KBM-7 (cell line): ENCODE measurements around the gene WASHC2C.
"Not testable (repeated sequence)": the region's sequence is repeated elsewhere in the genome, so short reads cannot be mapped to it uniquely, and the experiment has no call there.

Experiments used
- DNase-seq: peaks from one replicate; pipeline ENCODE4 v3.0.0-alpha.2; 2015
- in situ Hi-C: fragments of 300-500 bp; cut with MboI; formaldehyde crosslinking; loops from 2 replicates; pipeline ENCODE4 v1.14.3; 2020; ENCODE audit warnings: low sequenced_read_pairs, low pct_unique_long_range_greater_than_20kb, mixed read lengths

The WASHC2C gene, protein sequence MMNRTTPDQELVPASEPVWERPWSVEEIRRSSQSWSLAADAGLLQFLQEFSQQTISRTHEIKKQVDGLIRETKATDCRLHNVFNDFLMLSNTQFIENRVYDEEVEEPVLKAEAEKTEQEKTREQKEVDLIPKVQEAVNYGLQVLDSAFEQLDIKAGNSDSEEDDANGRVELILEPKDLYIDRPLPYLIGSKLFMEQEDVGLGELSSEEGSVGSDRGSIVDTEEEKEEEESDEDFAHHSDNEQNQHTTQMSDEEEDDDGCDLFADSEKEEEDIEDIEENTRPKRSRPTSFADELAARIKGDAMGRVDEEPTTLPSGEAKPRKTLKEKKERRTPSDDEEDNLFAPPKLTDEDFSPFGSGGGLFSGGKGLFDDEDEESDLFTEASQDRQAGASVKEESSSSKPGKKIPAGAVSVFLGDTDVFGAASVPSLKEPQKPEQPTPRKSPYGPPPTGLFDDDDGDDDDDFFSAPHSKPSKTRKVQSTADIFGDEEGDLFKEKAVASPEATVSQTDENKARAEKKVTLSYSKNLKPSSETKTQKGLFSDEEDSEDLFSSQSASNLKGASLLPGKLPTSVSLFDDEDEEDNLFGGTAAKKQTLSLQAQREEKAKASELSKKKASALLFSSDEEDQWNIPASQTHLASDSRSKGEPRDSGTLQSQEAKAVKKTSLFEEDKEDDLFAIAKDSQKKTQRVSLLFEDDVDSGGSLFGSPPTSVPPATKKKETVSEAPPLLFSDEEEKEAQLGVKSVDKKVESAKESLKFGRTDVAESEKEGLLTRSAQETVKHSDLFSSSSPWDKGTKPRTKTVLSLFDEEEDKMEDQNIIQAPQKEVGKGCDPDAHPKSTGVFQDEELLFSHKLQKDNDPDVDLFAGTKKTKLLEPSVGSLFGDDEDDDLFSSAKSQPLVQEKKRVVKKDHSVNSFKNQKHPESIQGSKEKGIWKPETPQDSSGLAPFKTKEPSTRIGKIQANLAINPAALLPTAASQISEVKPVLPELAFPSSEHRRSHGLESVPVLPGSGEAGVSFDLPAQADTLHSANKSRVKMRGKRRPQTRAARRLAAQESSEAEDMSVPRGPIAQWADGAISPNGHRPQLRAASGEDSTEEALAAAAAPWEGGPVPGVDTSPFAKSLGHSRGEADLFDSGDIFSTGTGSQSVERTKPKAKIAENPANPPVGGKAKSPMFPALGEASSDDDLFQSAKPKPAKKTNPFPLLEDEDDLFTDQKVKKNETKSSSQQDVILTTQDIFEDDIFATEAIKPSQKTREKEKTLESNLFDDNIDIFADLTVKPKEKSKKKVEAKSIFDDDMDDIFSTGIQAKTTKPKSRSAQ (N-terminal part only)

GRCh38 chr10:45726703-45727420 is at the start of gene WASHC2C:
Gene WASHC2C (plus strand): TSS chr10:45727266. CDS start chr10:45727318, 52 bp downstream.
- in situ Hi-C loops, result not testable (repeated sequence)
- DNase-seq, result peak; percentile 83

DNA sequence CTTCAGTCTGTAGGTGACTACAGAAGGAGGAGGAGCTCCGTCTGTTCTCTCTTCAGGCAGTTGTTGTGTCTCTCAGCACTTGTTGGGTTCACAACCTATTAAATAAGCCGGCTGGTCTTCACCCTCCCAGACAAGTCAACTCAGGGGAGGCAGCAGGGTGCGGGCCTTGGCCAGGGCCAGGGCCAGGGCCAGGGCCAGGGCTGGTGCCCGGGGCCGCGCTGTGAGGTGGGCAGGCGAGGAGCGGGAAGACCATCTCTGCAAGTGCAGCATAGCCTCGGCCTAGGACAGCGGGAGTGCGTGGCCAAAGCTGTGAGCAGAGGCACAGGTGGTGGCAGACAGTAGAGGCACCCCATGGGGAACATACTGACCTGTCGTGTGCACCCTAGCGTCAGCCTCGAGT is 48.6 kb upstream of the WASHC2C start:
- DNase-seq, in situ Hi-C loops: not testable (repeated sequence)

DNA sequence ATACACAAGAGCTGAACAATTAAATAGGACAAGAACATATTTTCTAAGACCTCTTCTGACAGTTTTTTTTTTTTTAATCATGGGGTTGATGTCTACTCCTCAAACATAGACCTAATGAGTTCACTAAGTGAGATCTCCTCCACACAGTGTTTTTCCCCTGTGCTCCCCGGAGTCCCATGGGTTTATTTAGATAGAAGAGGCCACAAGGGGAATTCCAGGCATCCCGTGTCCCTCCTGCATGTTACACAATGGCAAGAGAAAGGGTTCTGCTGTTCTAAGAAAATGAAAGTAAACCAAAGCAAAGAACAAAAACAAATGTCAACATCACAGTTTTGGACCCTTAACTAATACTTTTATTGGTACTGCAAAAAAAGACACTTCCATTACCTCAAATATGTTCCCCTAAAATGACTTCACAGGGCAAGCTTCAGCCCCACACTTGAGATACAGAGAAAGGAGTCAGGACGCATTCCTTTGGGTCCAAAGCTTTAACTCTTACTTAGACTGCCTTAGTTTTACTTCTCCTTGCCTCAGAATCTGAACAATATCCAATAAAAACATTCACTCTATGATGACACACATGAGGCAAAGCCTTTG is 16.8 kb upstream of the WASHC2C start:
- DNase-seq, in situ Hi-C loops: not testable (repeated sequence)

DNA sequence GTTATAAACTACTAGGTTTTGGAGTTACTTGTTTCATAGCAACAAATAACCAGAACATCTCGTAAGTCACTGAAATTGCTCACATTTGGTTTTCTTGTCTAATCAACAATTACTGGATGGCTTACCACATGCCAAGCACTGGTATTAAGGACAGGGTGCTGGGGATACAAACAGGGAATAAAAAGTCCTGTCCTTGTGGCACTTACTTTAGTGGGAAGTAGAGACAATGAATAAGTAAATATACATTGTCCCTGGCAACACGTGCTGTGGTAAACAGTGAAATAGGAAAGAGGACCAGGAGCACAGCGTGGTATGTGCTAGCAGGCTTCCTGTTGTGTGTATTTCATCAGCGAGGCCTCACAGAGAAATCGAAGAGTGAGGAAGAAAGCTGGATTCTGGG is 15.8 kb upstream of the WASHC2C start:
- in situ Hi-C loops, DNase-seq: not testable (repeated sequence)

DNA sequence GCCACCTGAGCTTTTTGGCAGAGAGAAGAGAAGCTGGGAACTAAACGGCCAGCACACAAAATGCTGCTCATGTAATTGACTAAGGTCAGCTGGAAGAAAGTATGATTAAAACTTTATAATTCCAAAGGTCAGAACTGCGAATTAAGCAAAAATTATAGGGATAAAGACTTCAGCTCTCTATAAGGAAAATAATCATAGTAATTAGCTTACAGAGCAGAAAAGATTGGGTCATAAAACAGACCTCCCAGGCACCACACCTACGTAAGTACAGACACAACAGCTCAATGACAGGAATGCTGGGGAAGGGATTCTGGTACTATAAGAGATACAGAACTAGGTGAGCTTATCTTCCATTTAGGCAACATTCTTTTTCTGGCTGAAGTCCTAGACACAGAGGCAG is 10.0 kb upstream of the WASHC2C start:
- DNase-seq, in situ Hi-C loops: not testable (repeated sequence)

GRCh38 chr10:45717642-45718041 is 9.4 kb upstream of the WASHC2C start:
- in situ Hi-C loops, DNase-seq: not testable (repeated sequence)

- DNase-seq, in situ Hi-C loops: not testable (repeated sequence)
Measured at GRCh38 chr10:45721503-45721902, 5.6 kb upstream of the WASHC2C start.

DNA sequence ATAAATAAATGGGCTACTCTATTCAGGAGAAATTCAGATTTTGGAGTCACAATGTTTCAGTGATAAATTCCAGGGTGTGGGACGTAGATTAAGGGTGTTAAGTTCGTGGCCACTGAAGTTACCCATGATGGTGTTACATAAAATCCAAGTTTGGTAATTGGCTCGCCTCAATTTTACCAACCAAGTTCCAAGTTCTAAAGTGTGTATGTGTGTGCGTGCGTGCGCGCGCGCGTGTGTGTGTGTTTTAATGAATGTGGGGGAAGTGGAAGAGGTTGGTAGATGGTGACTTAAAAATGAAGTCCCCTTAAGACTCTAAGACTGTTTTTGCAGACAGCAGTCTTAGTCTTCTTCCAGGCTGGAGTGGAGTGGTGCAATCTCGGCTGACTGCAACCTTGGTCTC is 3.2 kb upstream of the WASHC2C start:
- DNase-seq, in situ Hi-C loops: not testable (repeated sequence)

GRCh38 chr10:45727421-45727965 is 427 bp downstream of the WASHC2C start:
- in situ Hi-C loops, DNase-seq: not testable (repeated sequence)

DNA sequence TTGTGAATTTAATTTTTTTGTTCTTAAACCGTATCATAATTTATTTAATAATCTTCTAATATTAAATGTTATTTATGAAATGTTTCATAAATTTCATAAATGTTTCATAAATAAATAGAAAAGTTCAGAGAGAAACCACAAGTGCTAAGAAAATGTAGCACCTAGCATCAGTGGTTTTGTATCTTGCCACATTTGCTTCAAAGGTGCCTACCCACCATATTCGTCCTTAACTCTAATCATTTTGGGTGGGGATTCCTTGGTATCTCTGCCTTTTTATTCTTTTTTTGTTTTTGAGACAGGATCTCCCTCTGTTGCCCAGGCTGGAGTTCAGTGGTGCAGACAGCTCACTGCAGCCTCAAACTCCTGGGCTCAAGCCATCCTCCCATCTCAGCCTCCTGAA is 7.4 kb downstream of the WASHC2C start:
- DNase-seq, in situ Hi-C loops: not testable (repeated sequence)

DNA sequence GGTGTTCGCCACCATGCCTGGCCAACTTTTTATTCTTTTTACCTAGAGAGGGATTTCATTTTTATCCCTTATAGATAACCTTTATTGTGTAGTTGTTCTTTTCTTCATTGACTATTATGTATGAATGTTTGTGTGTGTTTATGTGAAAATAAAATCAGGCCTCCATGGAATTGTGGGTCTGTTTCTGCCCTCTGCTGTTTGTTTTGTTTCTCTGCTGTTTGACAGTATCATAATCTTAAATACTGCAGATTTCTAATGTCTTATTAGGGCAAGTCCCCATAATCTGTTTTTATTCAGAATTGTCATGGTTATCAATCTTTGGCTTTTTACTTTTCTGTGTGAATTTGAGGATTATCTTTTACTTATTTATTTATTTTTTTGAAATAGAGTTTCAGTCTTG is 7.8 kb downstream of the WASHC2C start:
- not testable (repeated sequence) for DNase-seq

DNA sequence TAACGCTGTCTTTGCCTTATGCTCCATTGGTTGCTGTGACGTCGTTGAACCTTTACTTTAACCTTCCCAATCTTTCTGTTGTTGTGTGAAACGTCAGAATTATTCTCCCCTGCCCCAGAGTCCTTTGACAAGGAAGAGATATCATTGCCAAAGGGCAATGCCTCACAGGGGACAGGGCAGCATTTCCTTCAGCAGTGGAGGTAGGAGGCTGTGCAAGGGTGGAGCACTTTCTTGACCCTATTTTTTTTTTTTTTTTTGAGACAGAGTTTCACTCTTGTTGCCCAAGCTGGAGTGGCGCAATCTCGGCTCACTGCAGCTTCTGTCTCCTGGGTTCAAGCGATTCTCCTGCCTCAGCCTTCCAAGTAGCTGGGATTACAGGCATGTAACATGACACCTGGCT is 14.5 kb downstream of the WASHC2C start:
- in situ Hi-C loops, DNase-seq: not testable (repeated sequence)

More for the DNA sequence above, 7.8 kb downstream of the WASHC2C start:
- in situ Hi-C loops, result not testable (repeated sequence)

DNA sequence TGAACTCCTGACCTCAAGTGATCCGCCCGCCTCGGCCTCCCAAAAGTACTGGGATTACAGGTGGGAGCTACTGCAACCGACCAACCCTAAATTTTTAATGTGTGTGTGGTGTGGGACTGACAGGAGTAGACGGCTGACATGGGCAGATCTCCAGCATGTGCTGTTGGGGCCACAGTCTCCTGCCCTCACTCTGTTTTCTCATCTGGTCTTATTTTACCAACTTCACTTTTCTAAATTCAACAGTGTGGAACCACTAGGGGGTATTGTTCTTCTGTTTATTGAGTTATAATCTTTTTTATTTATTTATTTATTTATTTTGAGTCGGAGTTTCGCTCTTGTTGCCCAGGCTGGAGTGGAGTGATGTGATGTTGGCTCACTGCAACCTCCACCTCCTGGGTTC is 14.9 kb downstream of the WASHC2C start:
- DNase-seq, in situ Hi-C loops: not testable (repeated sequence)

DNA sequence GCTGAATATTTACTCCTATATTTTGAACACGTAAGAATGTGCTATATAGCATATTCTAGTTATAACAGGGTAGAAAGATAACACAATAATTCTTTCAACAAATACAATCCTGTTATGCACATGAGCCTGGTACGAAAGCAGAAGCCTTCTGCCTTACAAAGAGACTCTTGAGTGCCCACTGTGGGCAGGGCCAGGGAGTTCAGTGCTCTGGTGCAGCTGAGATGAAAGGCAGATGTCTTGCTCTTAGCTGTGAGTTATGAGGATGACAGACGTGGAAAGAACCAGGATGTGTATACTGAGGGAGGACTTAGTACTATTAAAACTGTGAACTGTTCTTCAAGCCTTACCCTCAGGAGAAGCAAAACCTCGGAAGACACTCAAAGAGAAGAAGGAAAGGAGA is 24.1 kb downstream of the WASHC2C start:
- DNase-seq, in situ Hi-C loops: not testable (repeated sequence)

DNA sequence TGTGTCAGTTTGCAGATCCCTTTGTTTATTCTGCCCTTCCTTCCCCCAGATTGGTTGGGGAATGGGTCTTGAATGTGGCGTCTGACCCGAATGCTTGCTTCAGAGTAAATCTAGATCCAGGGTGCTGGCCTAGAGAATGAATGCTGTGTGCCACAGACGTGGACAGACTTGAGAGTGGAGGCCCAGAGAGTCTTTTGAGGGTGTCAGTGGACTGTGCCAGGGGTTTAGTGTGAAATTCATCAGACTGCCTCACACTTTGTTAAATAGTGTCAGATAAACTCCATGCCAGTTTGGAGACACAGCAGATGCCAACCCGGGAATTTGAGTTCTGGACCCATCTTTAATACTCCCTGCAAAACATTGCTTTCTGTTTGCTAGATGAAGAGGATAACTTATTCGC is 25.1 kb downstream of the WASHC2C start:
- in situ Hi-C loops, DNase-seq: not testable (repeated sequence)

- not testable (repeated sequence) for DNase-seq
Measured at GRCh38 chr10:45753979-45754495, 27.0 kb downstream of the WASHC2C start.

GRCh38 chr10:45755083-45755482 is 28.0 kb downstream of the WASHC2C start:
- in situ Hi-C loops, DNase-seq: not testable (repeated sequence)

More at GRCh38 chr10:45753979-45754495, 27.0 kb downstream of the WASHC2C start:
- in situ Hi-C loops, result not testable (repeated sequence)
